ENCODE measurements around the gene ACTR6.

DNA sequence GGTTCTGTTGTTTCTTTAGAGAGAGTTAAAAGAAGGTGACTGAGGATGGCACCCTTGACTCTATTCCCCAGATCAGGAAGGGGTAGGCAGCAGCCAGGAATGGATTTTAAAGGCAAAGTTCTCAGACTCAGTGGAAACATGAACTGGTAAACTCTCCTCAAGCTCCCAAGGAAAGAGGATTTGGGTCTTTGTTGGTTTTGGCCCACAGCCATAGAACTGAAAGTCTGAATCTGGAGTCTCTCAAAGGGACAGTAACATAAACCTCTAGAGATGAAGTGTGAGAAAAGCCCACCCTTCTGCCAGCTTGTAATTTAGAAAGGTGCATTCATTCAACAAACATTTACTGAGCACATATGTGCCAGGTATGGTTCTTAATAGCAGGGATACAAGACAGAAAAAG lies 29.4 kb upstream of the ACTR6 start:
- TF ChIP-seq TAF15 (IDR thresholded peaks at IDR 0.05; ENCODE audit: low read depth, low read length) (no peak), NR1H2 (CRISPR knock-in tag; IDR thresholded peaks at IDR 0.05) (no peak), ZNF253 (CRISPR knock-in tag; conservative IDR thresholded peaks at IDR 0.05) (no peak), DMBX1 (CRISPR knock-in tag; IDR thresholded peaks at IDR 0.05; ENCODE audit: borderline replicate concordance) (no peak), SMARCE1 (IDR thresholded peaks at IDR 0.05) (no peak), POLR2A (conservative IDR thresholded peaks at IDR 0.05) (no peak)
- TF ChIP-seq, protein P1, sequence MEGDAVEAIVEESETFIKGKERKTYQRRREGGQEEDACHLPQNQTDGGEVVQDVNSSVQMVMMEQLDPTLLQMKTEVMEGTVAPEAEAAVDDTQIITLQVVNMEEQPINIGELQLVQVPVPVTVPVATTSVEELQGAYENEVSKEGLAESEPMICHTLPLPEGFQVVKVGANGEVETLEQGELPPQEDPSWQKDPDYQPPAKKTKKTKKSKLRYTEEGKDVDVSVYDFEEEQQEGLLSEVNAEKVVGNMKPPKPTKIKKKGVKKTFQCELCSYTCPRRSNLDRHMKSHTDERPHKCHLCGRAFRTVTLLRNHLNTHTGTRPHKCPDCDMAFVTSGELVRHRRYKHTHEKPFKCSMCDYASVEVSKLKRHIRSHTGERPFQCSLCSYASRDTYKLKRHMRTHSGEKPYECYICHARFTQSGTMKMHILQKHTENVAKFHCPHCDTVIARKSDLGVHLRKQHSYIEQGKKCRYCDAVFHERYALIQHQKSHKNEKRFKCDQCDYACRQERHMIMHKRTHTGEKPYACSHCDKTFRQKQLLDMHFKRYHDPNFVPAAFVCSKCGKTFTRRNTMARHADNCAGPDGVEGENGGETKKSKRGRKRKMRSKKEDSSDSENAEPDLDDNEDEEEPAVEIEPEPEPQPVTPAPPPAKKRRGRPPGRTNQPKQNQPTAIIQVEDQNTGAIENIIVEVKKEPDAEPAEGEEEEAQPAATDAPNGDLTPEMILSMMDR (IDR thresholded peaks at IDR 0.05 in 2 of 3, conservative IDR thresholded peaks at IDR 0.05 in 1 of 3; ENCODE audit: insufficient read depth in 2 of 3, low read depth in 1 of 3, low read length in 3 of 3) = no peak
- TF ChIP-seq, protein P2, sequence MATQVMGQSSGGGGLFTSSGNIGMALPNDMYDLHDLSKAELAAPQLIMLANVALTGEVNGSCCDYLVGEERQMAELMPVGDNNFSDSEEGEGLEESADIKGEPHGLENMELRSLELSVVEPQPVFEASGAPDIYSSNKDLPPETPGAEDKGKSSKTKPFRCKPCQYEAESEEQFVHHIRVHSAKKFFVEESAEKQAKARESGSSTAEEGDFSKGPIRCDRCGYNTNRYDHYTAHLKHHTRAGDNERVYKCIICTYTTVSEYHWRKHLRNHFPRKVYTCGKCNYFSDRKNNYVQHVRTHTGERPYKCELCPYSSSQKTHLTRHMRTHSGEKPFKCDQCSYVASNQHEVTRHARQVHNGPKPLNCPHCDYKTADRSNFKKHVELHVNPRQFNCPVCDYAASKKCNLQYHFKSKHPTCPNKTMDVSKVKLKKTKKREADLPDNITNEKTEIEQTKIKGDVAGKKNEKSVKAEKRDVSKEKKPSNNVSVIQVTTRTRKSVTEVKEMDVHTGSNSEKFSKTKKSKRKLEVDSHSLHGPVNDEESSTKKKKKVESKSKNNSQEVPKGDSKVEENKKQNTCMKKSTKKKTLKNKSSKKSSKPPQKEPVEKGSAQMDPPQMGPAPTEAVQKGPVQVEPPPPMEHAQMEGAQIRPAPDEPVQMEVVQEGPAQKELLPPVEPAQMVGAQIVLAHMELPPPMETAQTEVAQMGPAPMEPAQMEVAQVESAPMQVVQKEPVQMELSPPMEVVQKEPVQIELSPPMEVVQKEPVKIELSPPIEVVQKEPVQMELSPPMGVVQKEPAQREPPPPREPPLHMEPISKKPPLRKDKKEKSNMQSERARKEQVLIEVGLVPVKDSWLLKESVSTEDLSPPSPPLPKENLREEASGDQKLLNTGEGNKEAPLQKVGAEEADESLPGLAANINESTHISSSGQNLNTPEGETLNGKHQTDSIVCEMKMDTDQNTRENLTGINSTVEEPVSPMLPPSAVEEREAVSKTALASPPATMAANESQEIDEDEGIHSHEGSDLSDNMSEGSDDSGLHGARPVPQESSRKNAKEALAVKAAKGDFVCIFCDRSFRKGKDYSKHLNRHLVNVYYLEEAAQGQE (IDR thresholded peaks at IDR 0.05; ENCODE audit: borderline replicate concordance) = no peak
- TF ChIP-seq, protein P2 (CRISPR knock-in tag; IDR thresholded peaks at IDR 0.05; ENCODE audit: low read depth) = no peak
- TF ChIP-seq, protein P3, sequence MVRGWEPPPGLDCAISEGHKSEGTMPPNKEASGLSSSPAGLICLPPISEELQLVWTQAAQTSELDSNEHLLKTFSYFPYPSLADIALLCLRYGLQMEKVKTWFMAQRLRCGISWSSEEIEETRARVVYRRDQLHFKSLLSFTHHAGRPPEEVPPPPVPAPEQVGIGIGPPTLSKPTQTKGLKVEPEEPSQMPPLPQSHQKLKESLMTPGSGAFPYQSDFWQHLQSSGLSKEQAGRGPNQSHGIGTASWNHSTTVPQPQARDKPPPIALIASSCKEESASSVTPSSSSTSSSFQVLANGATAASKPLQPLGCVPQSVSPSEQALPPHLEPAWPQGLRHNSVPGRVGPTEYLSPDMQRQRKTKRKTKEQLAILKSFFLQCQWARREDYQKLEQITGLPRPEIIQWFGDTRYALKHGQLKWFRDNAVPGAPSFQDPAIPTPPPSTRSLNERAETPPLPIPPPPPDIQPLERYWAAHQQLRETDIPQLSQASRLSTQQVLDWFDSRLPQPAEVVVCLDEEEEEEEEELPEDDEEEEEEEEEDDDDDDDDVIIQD (CRISPR knock-in tag; IDR thresholded peaks at IDR 0.05) = no peak
- TF ChIP-seq, protein P4, sequence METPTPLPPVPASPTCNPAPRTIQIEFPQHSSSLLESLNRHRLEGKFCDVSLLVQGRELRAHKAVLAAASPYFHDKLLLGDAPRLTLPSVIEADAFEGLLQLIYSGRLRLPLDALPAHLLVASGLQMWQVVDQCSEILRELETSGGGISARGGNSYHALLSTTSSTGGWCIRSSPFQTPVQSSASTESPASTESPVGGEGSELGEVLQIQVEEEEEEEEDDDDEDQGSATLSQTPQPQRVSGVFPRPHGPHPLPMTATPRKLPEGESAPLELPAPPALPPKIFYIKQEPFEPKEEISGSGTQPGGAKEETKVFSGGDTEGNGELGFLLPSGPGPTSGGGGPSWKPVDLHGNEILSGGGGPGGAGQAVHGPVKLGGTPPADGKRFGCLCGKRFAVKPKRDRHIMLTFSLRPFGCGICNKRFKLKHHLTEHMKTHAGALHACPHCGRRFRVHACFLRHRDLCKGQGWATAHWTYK (CRISPR knock-in tag; IDR thresholded peaks at IDR 0.05) = no peak

All from K562 (cell line).